ENCODE results near the gene ROR2.

DNA sequence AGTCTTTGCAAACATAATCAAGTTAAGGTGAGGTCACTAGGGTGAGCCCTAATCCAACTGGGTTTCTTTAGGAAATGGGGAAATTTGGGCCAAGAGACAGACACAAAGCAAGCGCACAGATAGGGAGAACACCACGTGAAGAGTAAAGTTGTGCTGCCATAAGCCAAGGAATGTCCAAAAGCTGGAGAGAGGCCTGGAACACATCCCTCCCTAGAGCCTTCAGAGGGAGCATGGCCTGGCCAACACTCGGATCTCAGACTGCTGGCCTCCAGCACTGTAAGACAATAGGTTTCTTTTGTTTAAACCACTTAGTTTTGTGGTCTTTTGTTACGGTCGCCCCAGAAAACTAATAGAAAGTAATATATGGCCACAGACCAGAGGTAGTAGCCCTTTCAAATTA is 8.1 kb upstream of the ROR2 start:
- TF ChIP-seq POLR2AphosphoS5 (IDR thresholded peaks at IDR 0.05; ENCODE audit: borderline replicate concordance, low read depth, low read length) (no peak), EZH2 (IDR thresholded peaks at IDR 0.05) (no peak), FOXP2 (optimal IDR thresholded peaks at IDR 0.05; ENCODE audit: control extremely low read depth, extremely low read length, insufficient read depth) (no peak)

All from SK-N-MC (cell line).